Dermis microvascular lymphatic vessel endothelial cell (primary cell): ENCODE data around the gene STARD10. TPM values are rescaled to one million over a fixed set of nuclear protein-coding genes. Genes with fewer than 3 reads are reported as not detected.
A peak's percentile ranks its signal among the peaks of the same experiment; 100 is the strongest.

ENCODE experiments used
- DNase-seq, 2 donors: peaks; one replicate each; pipeline versions ENCODE4 v3.0.0 to v3.0.0-alpha.2; 2010; ENCODE audit warnings: low read depth in 2 of 2
- total RNA-seq: library from RNA; depleted of rRNA; stranded (reverse); fragments of >200 nt; gene quantifications from 2 replicates; pipeline ENCODE4 v1.2.1, GENCODE V29; 2014

STARD10 gene
- total RNA-seq, 1 donor from 2014 or later = 54.3 TPM

GRCh38 chr11:72746821-72747220 is 47.0 kb downstream of the STARD10 start:
- no peak for DNase-seq

- DNase-seq = no peak
Observed at GRCh38 chr11:72745925-72746550, 47.8 kb downstream of the STARD10 start.

- no peak for DNase-seq
Observed at GRCh38 chr11:72745511-72745910, 48.3 kb downstream of the STARD10 start.

DNA sequence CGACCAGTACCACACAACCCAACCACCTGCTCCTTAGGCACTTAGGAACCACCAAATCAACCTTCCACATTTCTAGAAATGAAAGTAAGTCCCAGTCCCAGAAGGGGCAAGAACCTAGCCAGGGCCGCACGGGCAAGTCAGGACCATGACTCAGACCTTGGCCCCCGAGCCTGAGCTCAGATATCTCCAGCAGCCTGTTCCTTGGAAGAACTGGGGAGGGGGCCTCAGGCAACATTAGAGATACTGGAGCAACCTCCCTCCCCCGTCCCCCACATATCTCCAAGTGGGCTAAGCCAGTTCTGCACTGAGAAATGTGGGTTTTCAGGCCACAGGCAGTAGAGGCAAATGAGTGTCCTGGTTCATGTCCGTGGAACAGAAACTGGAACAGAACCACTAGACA is 49.4 kb downstream of the STARD10 start:
- DNase-seq = no peak

- no peak for DNase-seq
Observed at GRCh38 chr11:72743321-72744221, 50.3 kb downstream of the STARD10 start.

DNA sequence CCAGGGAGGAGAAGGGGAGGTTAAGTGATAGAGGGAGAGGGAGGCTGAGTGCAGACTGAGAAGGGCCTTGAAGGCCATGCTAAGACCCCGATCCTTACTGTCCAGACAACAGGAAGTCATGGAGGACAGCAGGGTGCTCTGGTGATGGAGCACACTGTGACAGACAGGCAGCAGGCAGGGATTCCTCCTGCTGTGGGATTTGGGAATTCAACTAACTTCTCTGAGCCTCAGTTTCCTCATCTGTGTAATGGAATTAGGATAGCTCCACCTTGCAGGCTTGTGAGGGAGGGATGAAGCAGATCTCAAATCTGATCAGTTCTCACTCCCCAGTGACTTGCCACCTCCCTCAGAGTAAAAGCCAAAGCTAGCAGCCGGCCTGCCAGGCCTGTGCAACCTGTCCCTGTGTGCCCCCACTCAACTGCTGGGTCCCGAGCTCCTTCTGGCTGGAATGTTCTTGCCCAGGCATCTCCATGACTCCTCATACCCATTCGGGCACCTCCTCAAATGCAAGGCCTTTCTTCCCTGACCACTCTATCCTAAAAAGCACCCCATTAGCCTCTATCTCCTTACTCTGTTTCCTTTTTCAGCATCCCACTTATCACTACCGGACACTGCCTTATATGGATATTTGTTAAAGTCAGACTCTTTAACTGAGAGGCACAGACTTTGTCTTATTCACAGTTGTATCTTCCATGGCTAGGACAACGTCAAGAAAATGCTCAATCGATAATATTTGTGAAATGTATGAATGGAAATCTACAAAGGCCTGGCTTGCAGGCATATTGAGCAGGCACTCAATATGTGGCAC is 51.1 kb downstream of the STARD10 start:
- no peak for DNase-seq

GRCh38 chr11:72741849-72742512 is 51.9 kb downstream of the STARD10 start:
- no peak for DNase-seq

GRCh38 chr11:72741429-72741833 is 52.4 kb downstream of the STARD10 start:
- peak in 1 of 2 donors; percentile 22 for DNase-seq

DNA sequence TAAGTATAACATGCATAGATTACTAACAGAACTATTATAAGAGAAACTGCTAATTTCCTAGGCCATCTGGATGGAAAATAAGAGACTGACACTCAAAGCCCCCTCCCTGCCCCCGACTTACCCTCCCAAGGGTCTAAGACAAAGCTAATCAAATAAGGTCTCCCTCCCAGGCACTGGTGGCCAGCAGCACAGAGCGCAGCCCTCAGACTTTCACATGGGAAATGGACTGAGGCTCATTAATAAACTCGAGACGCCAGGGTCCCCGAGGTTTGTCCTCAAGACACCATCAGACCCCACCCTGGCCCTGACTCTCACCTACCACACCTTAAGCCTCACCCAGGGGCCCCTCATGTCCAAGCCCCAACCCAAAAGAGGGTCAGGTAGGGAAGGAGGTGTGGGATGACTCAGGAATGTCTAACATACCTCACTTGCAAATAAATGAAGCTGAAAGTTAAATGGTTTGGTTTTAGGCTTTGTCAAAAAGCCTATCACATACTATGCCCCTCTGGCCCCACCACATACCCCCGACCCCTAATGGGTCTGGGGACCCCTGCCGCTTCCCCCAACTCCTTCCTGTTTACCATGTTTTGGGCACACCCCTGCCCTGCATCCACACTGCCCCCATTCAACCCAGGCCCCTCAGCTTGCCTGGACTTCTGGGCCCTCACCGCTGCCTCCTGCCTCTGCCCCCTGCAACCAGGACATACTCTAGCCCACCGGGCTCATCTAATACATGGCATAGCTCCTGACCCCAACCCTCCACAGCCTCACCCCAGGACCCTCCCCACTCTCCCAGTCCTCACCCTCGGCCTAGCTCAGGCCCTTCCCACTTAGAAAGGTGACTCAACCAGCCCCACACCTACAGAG is 53.1 kb downstream of the STARD10 start:
- no peak for DNase-seq

- no peak for DNase-seq
Observed at GRCh38 chr11:72740060-72740424, 53.8 kb downstream of the STARD10 start.

GRCh38 chr11:72739240-72740059 is 54.4 kb downstream of the STARD10 start:
- no peak for DNase-seq

DNA sequence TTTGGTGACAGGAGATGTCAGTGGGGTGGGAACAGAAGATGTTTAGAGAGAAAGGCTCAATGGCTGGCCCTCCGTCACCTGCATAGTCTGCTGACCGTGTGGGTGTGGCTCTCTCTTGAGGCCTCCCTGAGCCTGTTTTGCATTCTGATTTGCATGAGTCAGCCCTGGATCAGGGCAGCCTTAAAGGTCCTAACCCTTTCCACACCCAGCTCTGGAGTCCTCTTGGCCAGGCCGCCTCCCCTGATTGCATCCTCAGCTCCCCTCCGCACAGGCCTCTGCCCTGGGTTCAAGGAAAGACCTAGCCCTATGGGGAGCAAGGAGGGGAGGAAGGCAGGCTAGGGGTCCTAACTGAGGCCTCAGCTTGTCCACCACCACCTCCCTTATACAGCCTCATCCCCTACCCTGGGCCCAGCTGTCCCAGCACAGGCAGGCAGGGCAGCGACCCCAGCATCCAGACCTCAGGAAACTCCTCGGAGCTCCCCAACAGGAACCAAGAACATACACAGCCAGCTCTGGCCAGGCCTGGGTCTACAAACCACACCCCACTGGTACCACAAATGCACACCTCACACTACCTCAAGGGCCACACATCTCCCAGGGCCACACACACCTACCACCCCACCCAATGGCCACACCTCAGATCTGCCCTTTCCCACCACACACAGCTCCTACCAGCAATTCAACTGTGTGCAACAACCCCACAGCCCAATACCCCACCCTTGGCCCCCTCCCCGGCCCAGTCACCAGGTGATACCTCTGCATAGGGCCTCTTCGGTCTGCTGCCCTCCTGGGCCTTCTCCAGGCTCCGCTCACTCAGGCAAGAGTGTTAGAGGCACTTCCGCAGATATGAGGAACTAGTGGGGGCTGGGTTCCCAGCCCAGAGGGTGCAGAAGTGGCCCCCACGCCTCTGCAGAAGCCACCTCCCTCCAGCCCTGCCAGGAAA is 55.4 kb downstream of the STARD10 start:
- no peak for DNase-seq

DNA sequence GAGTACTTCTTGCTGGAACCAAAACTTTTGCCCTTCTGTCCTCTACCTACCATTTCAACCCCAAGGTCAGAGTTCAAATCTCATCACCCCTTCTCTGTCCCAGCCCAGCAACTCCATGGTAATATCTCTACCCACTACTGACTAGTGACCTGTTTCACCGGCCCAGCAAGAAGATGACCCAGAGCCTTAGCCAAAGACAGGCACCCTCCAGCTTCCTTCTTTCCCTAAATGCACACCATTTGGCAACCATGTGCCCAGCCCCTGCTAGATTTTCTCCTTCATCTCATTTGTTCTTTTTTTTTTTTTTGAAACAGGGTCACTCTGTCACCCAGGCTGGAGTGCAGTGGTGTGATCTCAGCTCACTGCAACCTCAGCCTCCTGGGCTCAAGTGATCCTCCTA is 56.5 kb downstream of the STARD10 start:
- no peak for DNase-seq

DNA sequence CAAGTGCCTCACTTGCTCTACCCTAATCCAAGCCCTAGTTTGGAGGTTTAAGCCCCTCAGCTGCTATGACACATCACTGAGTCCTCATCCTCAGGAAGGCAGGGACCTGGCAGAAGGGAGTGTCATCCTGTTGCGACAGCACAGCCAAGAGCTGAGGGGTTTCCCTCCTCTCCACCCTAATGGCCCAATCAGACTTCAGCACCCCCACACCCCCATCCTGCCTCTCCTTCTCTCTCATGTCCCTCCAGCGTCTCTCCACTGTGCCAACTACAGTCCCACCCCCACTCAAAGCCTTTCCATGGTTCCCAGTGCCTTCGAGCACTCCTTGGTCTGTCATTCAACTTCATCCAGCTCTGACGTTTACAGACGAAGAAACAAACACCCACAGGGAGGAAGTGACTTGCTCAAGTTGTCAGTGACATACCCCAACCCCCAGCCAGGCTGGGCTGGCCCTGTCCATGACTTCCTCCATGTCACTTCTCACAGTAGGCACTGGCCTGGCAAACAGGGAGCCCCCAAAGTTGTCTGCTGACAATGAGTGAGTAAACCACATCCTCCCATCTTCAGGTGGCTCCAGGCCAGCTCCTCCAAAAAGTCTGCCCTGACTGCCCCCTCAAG is 57.3 kb downstream of the STARD10 start:
- DNase-seq = peak in 1 of 2 donors; percentile 59

- DNase-seq = peak in 1 of 2 donors; percentile 63
Observed at GRCh38 chr11:72735495-72736027, 58.3 kb downstream of the STARD10 start.

DNA sequence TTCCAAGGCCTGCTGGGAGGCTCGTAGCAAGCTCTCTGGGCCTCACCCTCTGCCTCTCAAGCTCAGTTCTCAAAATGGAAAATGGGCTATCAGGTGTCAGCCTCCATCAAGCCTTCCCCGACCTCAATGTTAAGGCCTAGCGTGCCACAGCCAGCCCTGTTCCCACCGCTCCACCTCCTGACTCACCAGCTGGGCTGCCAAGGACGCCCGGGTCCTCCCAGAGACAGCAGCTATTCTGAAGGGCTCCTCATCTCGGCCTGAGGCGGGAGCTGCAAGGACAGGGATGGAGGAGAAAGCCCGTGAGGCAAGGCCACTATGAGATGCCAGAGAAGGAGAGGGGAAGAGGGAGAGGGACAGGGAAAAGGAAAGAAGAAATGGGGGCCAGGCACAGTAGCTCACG is 61.5 kb downstream of the STARD10 start:
- no peak for DNase-seq

- no peak for DNase-seq
Observed at GRCh38 chr11:72730737-72731136, 63.1 kb downstream of the STARD10 start.

GRCh38 chr11:72730243-72730642 is 63.6 kb downstream of the STARD10 start:
- DNase-seq = no peak
